Stimulated activated CD8-positive, alpha-beta memory T cell treated with anti-CD3 and anti-CD28 coated beads, Interleukin-7, amount 100 ng/mL, for 24 hours (primary cell): ENCODE measurements around the gene COQ2.
A peak's percentile ranks its signal among the peaks of the same experiment; 100 is the strongest.
"Not testable (repeated sequence)": the region's sequence is repeated elsewhere in the genome, so short reads cannot be mapped to it uniquely, and the experiment has no call there.

Experiments
- DNase-seq: peaks from one replicate; pipeline ENCODE4 v3.0.0-alpha.2; 2020; ENCODE audit warnings: low read depth

Gene COQ2

GRCh38 chr4:83283181-83283580, 1.4 kb downstream of the COQ2 start:
- no peak for DNase-seq

GRCh38 chr4:83282049-83282535, 2.5 kb downstream of the COQ2 start:
- DNase-seq, result no peak

- no peak for DNase-seq
Observed at GRCh38 chr4:83281307-83281706, 3.3 kb downstream of the COQ2 start.

- DNase-seq, result no peak
Observed at GRCh38 chr4:83276299-83277040, 8.1 kb downstream of the COQ2 start.

GRCh38 chr4:83273926-83274325, 10.7 kb downstream of the COQ2 start:
- DNase-seq, result not testable (repeated sequence)

GRCh38 chr4:83272900-83273299, 11.7 kb downstream of the COQ2 start:
- no peak for DNase-seq

GRCh38 chr4:83269256-83269655, 15.3 kb downstream of the COQ2 start:
- no peak for DNase-seq

- no peak for DNase-seq
Observed at GRCh38 chr4:83268491-83268890, 16.1 kb downstream of the COQ2 start.

- no peak for DNase-seq
Observed at GRCh38 chr4:83267830-83268475, 16.6 kb downstream of the COQ2 start.

GRCh38 chr4:83267121-83267829, 17.3 kb downstream of the COQ2 start:
- no peak for DNase-seq

- no peak for DNase-seq
Observed at GRCh38 chr4:83266689-83267088, 17.9 kb downstream of the COQ2 start.

- no peak for DNase-seq
Observed at GRCh38 chr4:83263106-83263505, 21.5 kb downstream of the COQ2 start.

- no peak for DNase-seq
Observed at GRCh38 chr4:83262682-83263081, 21.9 kb downstream of the COQ2 start.

GRCh38 chr4:83261307-83261706, 23.3 kb downstream of the COQ2 start:
- no peak for DNase-seq

GRCh38 chr4:83259586-83259985, 25.0 kb downstream of the COQ2 start:
- no peak for DNase-seq

- no peak for DNase-seq
Observed at GRCh38 chr4:83258461-83258860, 26.1 kb downstream of the COQ2 start.

- DNase-seq, result no peak
Observed at GRCh38 chr4:83257811-83258210, 26.8 kb downstream of the COQ2 start.

- no peak for DNase-seq
Observed at GRCh38 chr4:83255584-83255983, 29.0 kb downstream of the COQ2 start.

GRCh38 chr4:83252782-83253405, 31.7 kb downstream of the COQ2 start:
- peak; percentile 29 for DNase-seq

GRCh38 chr4:83251447-83251830, 33.2 kb downstream of the COQ2 start:
- DNase-seq, result no peak

- no peak for DNase-seq
Observed at GRCh38 chr4:83250687-83251446, 33.7 kb downstream of the COQ2 start.

- DNase-seq, result no peak
Observed at GRCh38 chr4:83248486-83248885, 36.1 kb downstream of the COQ2 start.
